A673 (cell line): ENCODE measurements around the gene SERPINA6.

Experiments used
- CTCF ChIP-seq: fragments of 300-800, 200-600 bp; sonication (generic); conservative IDR thresholded peaks from 2 replicates; pipeline ENCODE4 v1.5.1; 2017; ENCODE audit warnings: low read depth, mild to moderate bottlenecking, antibody characterized with exemption, low read length, moderate library complexity, mixed read lengths
- EZH2 ChIP-seq: fragments of 200-600 bp; sonication (generic); IDR thresholded peaks from 2 replicates; pipeline ENCODE4 v1.6.1; 2017; ENCODE audit warnings: borderline replicate concordance, low read depth, mild to moderate bottlenecking, mixed read lengths, antibody characterized with exemption, low read length; ENCODE audit not compliant: poor library complexity, severe bottlenecking

- TF ChIP-seq CTCF (no peak), EZH2 (no peak)
Measured at GRCh38 chr14:94367347-94368242, 44.5 kb upstream of the SERPINA6 start.
